GM23248 (cell line): ENCODE measurements around the gene SVOPL. TPM values are rescaled to one million over a fixed set of nuclear protein-coding genes. Genes with fewer than 3 reads are reported as not detected.

ENCODE experiments used
- DNase-seq: peaks from one replicate; pipeline ENCODE4 v3.0.0-alpha.2; 2015
- H2AFZ ChIP-seq: fragments of 200-600 bp; sonication (generic); 2 replicates; pipeline ENCODE4 v1.6.1; 2016; ENCODE audit warnings: antibody characterized with exemption
- H3F3A ChIP-seq: fragments of 200-600 bp; sonication (generic); 2 replicates; pipeline ENCODE4 v1.6.1; 2016; ENCODE audit warnings: mild to moderate bottlenecking, antibody characterized with exemption, mixed run types; ENCODE audit not compliant: insufficient read depth
- H3K27ac ChIP-seq: fragments of 200-600 bp; sonication (generic); 2 replicates; pipeline ENCODE4 v1.5.1; 2016; ENCODE audit warnings: mild to moderate bottlenecking
- H3K27me3 ChIP-seq: fragments of 200-600 bp; sonication (generic); replicated peaks from 2 replicates; pipeline ENCODE4 v1.6.1; 2016; ENCODE audit warnings: mild to moderate bottlenecking; ENCODE audit not compliant: insufficient read depth
- H3K36me3 ChIP-seq: fragments of 200-600 bp; sonication (generic); 2 replicates; pipeline ENCODE4 v1.6.1; 2016; ENCODE audit warnings: low read depth, mild to moderate bottlenecking
- H3K4me1 ChIP-seq: fragments of 200-600 bp; sonication (generic); 2 replicates; pipeline ENCODE4 v1.6.1; 2016; ENCODE audit warnings: mild to moderate bottlenecking; ENCODE audit not compliant: insufficient read depth
- H3K4me2 ChIP-seq: fragments of 200-600 bp; sonication (generic); one replicate; pipeline ENCODE4 v1.6.1; 2016; ENCODE audit warnings: mild to moderate bottlenecking; ENCODE audit not compliant: unreplicated experiment
- H3K4me3 ChIP-seq: fragments of 200-600 bp; sonication (generic); 2 replicates; pipeline ENCODE4 v1.5.1; 2016; ENCODE audit warnings: mild to moderate bottlenecking
- H3K79me2 ChIP-seq: fragments of 200-600 bp; sonication (generic); 2 replicates; pipeline ENCODE4 v1.6.1; 2016; ENCODE audit warnings: mild to moderate bottlenecking; ENCODE audit not compliant: insufficient read depth
- H3K9ac ChIP-seq: fragments of 200-600 bp; sonication (generic); 2 replicates; pipeline ENCODE4 v1.6.1; 2016; ENCODE audit warnings: mild to moderate bottlenecking
- H3K9me2 ChIP-seq: fragments of 200-600 bp; sonication (generic); 2 replicates; pipeline ENCODE4 v1.6.1; 2016; ENCODE audit warnings: mixed run types, mild to moderate bottlenecking, moderate library complexity; ENCODE audit not compliant: insufficient read depth
- H3K9me3 ChIP-seq: fragments of 200-600 bp; sonication (generic); one replicate; pipeline ENCODE4 v1.6.1; 2017; ENCODE audit warnings: low read depth
- H4K20me1 ChIP-seq: fragments of 200-600 bp; sonication (generic); 2 replicates; pipeline ENCODE4 v1.6.0; 2016; ENCODE audit not compliant: insufficient read depth
- EZH2 ChIP-seq: fragments of 200-600 bp; sonication (generic); IDR thresholded peaks from 2 replicates; pipeline ENCODE4 v1.6.1; 2018; ENCODE audit warnings: antibody characterized with exemption, mild to moderate bottlenecking; ENCODE audit not compliant: insufficient read depth, poor library complexity, severe bottlenecking
- EZH2phosphoT487 ChIP-seq: fragments of 200-600 bp; sonication (generic); IDR thresholded peaks from 2 replicates; pipeline ENCODE4 v1.6.1; 2018; ENCODE audit warnings: antibody characterized with exemption, moderate library complexity, mild to moderate bottlenecking, low read depth; ENCODE audit not compliant: insufficient read depth
- WGBS, 2 experiments: methylation state at CpG; one replicate each; pipeline ENCODE4 v1.1.6; 2015 to 2017; ENCODE audit warnings: low lambda C conversion rate in 2 of 2, low coverage in 1 of 2; ENCODE audit errors: missing lambda C conversion rate in 2 of 2; 5-methylcytosine and 5-hydroxymethylcytosine counted together
- in situ Hi-C: fragments of 300-500 bp; cut with MboI; formaldehyde crosslinking; loops from 2 replicates; pipeline ENCODE4 v1.15.0; 2020
- polyA plus RNA-seq: library from polyadenylated mRNA; unstranded; fragments of >200 nt; fragmentation: Nextera tagmentation; extraction: Ambion mirVana; gene quantifications from 2 replicates; pipeline ENCODE4 v1.2.1, GENCODE V29; 2016
- total RNA-seq: library from RNA; depleted of rRNA; stranded (reverse); fragments of >200 nt; shearing (Covaris generic); gene quantifications from 2 replicates; pipeline ENCODE4 v1.2.3, GENCODE V29; 2014

The SVOPL gene
- total and polyA plus RNA-seq, 2 experiments from 2014 or later, result not detected

DNA sequence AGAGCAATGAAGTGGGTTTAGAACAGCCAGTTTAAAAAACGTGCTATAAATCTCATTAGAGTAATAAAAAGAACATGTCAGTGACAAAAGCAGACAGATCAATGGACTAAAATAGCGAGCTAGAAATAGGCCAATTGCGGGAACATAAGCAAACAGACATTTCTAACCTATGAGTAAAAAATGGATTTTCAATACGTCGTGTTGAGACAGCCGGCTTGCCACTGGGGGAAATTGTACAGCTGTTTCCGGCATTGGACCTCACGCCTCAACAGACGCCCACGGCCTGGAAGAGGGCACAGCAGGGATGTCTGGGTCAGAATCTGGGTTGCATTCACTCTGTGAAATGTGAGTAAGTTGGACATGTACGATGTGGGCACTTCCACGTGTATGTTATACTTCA is 92.9 kb downstream of the SVOPL start:
- H3F3A ChIP-seq, result no peaks in the 10 kb centered on the region
- no peaks in the 10 kb centered on the region for H3K9me2 ChIP-seq
- H3K9ac ChIP-seq, result no peak overlapping the region
- H3K9me3 ChIP-seq, result no peaks in the 10 kb centered on the region
- TF ChIP-seq EZH2 (no peak), EZH2phosphoT487 (no peak)
- DNase-seq, result peak; percentile 60
- H3K4me3 ChIP-seq, result 0 out of 2 replicates have a peak overlapping the region, but pooled peaks have one; percentile 23
- H4K20me1 ChIP-seq, result no peaks in the 10 kb centered on the region
- H2AFZ ChIP-seq, result peak overlapping the region; percentile 60
- no peaks in the 10 kb centered on the region for H3K36me3 ChIP-seq
- H3K4me1 ChIP-seq, result peaks cover 9% of the 10 kb centered on the region
- no peaks in the 10 kb centered on the region for H3K79me2 ChIP-seq
- H3K27ac ChIP-seq, result no peak overlapping the region
- 1 to 2% methylated on average over 12 of the region's 12 CpGs for WGBS, 2 experiments
- peak overlapping the region; percentile 62 for H3K4me2 ChIP-seq
- H3K27me3 ChIP-seq, result no peaks in the 10 kb centered on the region
- in situ Hi-C loops, result no loop called here

DNA sequence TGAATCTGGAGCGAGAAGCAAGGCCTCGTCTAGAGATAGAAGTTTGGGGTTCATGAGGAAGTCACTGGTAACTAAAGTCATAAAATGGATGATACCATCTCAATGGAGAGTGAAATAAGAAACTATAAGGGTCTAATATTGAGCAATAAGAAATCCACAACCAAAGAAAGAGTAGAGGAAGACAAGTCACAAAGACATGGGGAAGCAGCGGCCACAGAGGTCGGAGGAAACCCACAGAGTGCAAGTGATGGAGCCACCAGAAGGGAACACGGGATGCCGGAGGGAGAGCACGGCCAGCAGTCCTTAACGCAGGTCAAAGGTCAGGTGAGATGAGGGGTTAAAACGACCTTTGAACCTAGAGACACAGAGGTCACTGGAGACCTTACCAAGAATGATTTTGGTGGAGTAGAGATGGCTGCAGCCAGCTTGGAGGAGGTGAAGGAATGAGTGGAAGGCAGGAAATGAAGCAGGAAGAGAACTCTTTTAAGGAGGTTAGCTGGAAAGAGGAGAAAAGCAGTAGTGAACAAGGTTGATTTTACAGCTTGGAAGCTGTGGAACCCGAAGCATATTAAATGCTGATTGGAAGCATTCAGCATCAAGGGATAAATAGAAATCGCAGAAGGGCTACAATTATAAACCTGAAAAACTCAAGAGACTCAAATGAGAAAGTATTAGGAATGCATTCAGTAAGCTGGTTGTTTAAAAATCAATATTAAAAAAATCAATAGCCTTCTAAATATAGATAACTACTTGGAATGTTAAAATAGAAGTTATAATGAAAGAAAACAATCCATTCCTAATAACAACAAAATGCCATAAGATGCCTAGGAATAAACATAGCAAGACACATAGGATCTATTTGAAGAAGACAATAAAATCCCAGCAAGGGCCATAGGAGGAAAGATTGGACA is 93.7 kb downstream of the SVOPL start:
- Histone ChIP-seq H3K9me2 (no peaks in the 10 kb centered on the region), H3K36me3 (no peaks in the 10 kb centered on the region), H3K27ac (no peak overlapping the region), H3K4me1 (peaks cover 9% of the 10 kb centered on the region), H3K79me2 (no peaks in the 10 kb centered on the region), H3K9me3 (no peaks in the 10 kb centered on the region), H3K27me3 (no peaks in the 10 kb centered on the region), H3F3A (no peaks in the 10 kb centered on the region), H3K4me2 (peak overlapping the region; percentile 62), H3K9ac (no peak overlapping the region), H4K20me1 (no peaks in the 10 kb centered on the region), H3K4me3 (no peak overlapping the region), H2AFZ (no peak overlapping the region)
- DNase-seq, result no peak
- TF ChIP-seq EZH2, result no peak
- TF ChIP-seq EZH2phosphoT487, result no peak
- in situ Hi-C loops, result no loop called here
- WGBS, 2 experiments, result 88 to 89% methylated on average over 11 of the region's 11 CpGs

DNA sequence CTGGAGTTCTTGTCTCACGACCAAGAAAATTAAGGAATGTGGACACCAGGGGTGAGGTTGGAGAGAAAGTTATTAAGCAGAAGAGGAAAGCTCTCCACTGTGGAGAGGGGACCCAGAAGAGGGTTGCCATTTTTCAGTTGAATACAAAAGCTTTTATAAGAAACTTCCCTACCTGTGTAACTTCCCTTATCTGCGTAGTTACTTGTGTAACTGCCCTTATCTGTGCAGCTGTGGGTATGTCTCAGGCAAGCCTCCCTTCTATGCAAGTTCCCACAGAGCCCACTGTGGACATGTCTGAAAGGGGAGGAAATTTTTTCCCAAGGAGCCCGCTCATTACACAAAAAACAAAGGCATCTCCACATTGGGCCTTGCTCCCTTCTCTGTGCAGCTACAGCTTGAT is 94.9 kb downstream of the SVOPL start:
- no peaks in the 10 kb centered on the region for H4K20me1 ChIP-seq
- no peak overlapping the region for H3K27ac ChIP-seq
- no peak overlapping the region for H2AFZ ChIP-seq
- no peak overlapping the region for H3K9ac ChIP-seq
- H3F3A ChIP-seq, result no peaks in the 10 kb centered on the region
- DNase-seq, result no peak
- H3K9me3 ChIP-seq, result no peaks in the 10 kb centered on the region
- no peaks in the 10 kb centered on the region for H3K79me2 ChIP-seq
- peaks cover 9% of the 10 kb centered on the region for H3K4me1 ChIP-seq
- WGBS, 2 experiments, result 66 to 67% methylated on average over 3 of the region's 3 CpGs
- no peak for TF ChIP-seq EZH2
- H3K36me3 ChIP-seq, result no peaks in the 10 kb centered on the region
- in situ Hi-C loops, result no loop called here
- H3K4me2 ChIP-seq, result no peak overlapping the region
- H3K9me2 ChIP-seq, result no peaks in the 10 kb centered on the region
- no peak overlapping the region for H3K4me3 ChIP-seq
- no peaks in the 10 kb centered on the region for H3K27me3 ChIP-seq

DNA sequence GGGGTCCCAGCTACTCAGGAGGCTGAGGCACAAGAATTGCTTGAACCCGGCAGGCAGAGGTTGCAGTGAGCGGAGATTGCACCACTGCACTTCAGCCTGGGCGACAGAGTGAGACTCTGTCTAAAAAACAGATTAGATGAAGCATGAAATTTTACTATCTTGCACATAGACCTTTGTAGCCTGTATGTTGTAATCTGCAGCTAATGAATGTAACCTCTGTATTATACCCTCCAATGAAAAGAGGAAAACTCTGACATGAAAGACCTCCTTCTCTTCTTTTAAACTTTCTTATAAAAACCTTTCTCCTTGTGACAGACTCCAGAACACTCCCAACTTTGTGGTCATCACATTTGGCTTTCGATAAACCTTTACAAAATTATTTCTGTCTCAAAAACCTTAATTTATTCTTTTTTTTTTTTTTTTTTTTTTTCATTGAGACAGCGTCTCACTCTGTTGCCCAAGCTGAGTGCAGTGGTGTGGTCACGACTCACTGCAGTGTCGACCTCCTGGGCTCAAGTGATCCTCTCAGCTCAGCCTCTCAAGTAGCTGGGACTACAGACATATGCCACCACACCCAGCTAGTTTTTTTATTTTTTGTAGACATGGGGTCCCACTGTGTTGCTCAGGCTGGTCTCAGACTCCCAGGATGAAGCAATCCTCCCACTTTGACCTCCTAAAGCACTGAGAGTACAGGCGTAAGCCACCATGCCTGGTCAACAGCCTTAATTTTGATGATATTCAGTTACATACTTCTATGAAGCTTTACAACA is 97.4 kb downstream of the SVOPL start:
- Histone ChIP-seq H3K4me3 (no peak overlapping the region), H4K20me1 (no peaks in the 10 kb centered on the region), H3K27me3 (no peaks in the 10 kb centered on the region), H3K27ac (no peak overlapping the region), H3K4me2 (no peak overlapping the region), H3K4me1 (peaks cover 9% of the 10 kb centered on the region), H3K79me2 (no peaks in the 10 kb centered on the region), H3K9me2 (no peaks in the 10 kb centered on the region), H3K9ac (no peak overlapping the region), H3K36me3 (no peaks in the 10 kb centered on the region), H3F3A (no peaks in the 10 kb centered on the region), H2AFZ (no peak overlapping the region), H3K9me3 (no peaks in the 10 kb centered on the region)
- TF ChIP-seq EZH2 (no peak), EZH2phosphoT487 (no peak)
- 65 to 66% methylated on average over 8 of the region's 8 CpGs for WGBS, 2 experiments
- in situ Hi-C loops, result no loop called here
- DNase-seq, result no peak
